HepG2 (cell line): ENCODE measurements around the gene MBL2. TPM values are rescaled to one million over a fixed set of nuclear protein-coding genes. Genes with fewer than 3 reads are reported as not detected.

Source experiments
- DMAP1 ChIP-seq: IDR thresholded peaks from 2 replicates; pipeline ENCODE4 v1.6.1; 2016
- EED ChIP-seq: sonication (generic); formaldehyde crosslinking; IDR thresholded peaks from 2 replicates; pipeline ENCODE4 v1.5.0; 2020; ENCODE audit warnings: mild to moderate bottlenecking, missing genetic modification reagents
- HNF4A ChIP-seq: sonication (generic); formaldehyde crosslinking; IDR thresholded peaks from 2 replicates; pipeline ENCODE4 v1.4.0; 2020; ENCODE audit warnings: missing genetic modification reagents
- KAT2B ChIP-seq: fragments of 150-350 bp; IDR thresholded peaks from 2 replicates; pipeline ENCODE4 v1.6.1; 2014; ENCODE audit warnings: low read depth, low read length, borderline replicate concordance
- NBN ChIP-seq: fragments of 450-650 bp; conservative IDR thresholded peaks from 2 replicates; pipeline ENCODE4 v1.6.1; 2017
- NCOA5 ChIP-seq: sonication (generic); formaldehyde crosslinking; IDR thresholded peaks from 2 replicates; pipeline ENCODE4 v1.4.0; 2020; ENCODE audit warnings: missing genetic modification reagents
- SOX13 ChIP-seq, 3 experiments: fragments of 450-650 bp in 1 of 3; sonication (generic) in 1 of 3; formaldehyde crosslinking in 1 of 3; IDR thresholded peaks in 2 of 3; conservative IDR thresholded peaks in 1 of 3; 2 replicates each; pipeline versions ENCODE4 v1.5.0 to v1.6.1; 2016 to 2020; ENCODE audit warnings: antibody characterized with exemption in 1 of 3, mild to moderate bottlenecking in 1 of 3, missing compliant biosample characterization in 1 of 3, missing genetic modification reagents in 1 of 3, moderate library complexity in 1 of 3
- SOX5 ChIP-seq: IDR thresholded peaks from 2 replicates; pipeline ENCODE4 v1.6.1; 2016; ENCODE audit warnings: borderline replicate concordance
- SP140L ChIP-seq: sonication (generic); formaldehyde crosslinking; IDR thresholded peaks from 2 replicates; pipeline ENCODE4 v1.4.0; 2020; ENCODE audit warnings: missing genetic modification reagents, borderline replicate concordance
- TBP ChIP-seq: sonication (generic); formaldehyde crosslinking; IDR thresholded peaks from 2 replicates; pipeline ENCODE4 v1.5.0; 2020; ENCODE audit warnings: missing genetic modification reagents
- TEAD3 ChIP-seq: optimal IDR thresholded peaks from 2 replicates; pipeline ENCODE3; 2016; ENCODE audit warnings: borderline replicate concordance
- WIZ ChIP-seq: sonication (generic); formaldehyde crosslinking; IDR thresholded peaks from 2 replicates; pipeline ENCODE4 v1.5.1; 2020; ENCODE audit warnings: mild to moderate bottlenecking, missing genetic modification reagents
- XRCC5 ChIP-seq: fragments of 200-400 bp; formaldehyde crosslinking; optimal IDR thresholded peaks from 2 replicates; pipeline ENCODE3; 2017; ENCODE audit warnings: mild to moderate bottlenecking, low read length
- ZBTB2 ChIP-seq: sonication (generic); formaldehyde crosslinking; IDR thresholded peaks from 2 replicates; pipeline ENCODE4 v1.8.0; 2022; ENCODE audit warnings: low read depth, missing genetic modification reagents
- ZBTB33 ChIP-seq: sonication (generic); formaldehyde crosslinking; IDR thresholded peaks from 2 replicates; pipeline ENCODE4 v1.4.0; 2020; ENCODE audit warnings: missing genetic modification reagents
- ZNF253 ChIP-seq: sonication (generic); formaldehyde crosslinking; IDR thresholded peaks from 2 replicates; pipeline ENCODE4 v1.8.0; 2022; ENCODE audit warnings: mild to moderate bottlenecking, missing genetic modification reagents, borderline replicate concordance
- ZNF3 ChIP-seq: IDR thresholded peaks from 2 replicates; pipeline ENCODE4 v1.7.0; 2017; ENCODE audit warnings: inconsistent platforms
- ZNF30 ChIP-seq: sonication (generic); formaldehyde crosslinking; IDR thresholded peaks from 2 replicates; pipeline ENCODE4 v1.5.0; 2020; ENCODE audit warnings: mild to moderate bottlenecking, missing genetic modification reagents
- ZNF530 ChIP-seq: sonication (generic); formaldehyde crosslinking; IDR thresholded peaks from 2 replicates; pipeline ENCODE4 v1.5.0; 2020; ENCODE audit warnings: low read depth, mild to moderate bottlenecking, missing genetic modification reagents
- ZNF713 ChIP-seq: sonication (generic); formaldehyde crosslinking; IDR thresholded peaks from 2 replicates; pipeline ENCODE4 v1.4.0; 2020; ENCODE audit warnings: mild to moderate bottlenecking, missing genetic modification reagents
- ZNF792 ChIP-seq: IDR thresholded peaks from 2 replicates; pipeline ENCODE4 v1.6.1; 2016
- polyA plus RNA-seq, 8 experiments: library from polyadenylated mRNA; depleted of rRNA in 3 of 8; stranded (reverse) in 7 of 8; unstranded in 1 of 8; fragments of >200 nt; fragmentation: Illumina TruSeq in 4 of 8; extraction: Trizol in 4 of 8; gene quantifications; 2 replicates each; pipeline versions ENCODE4 v1.2.1 to v1.2.3, GENCODE V29; 2011 to 2016; ENCODE audit warnings: low read depth in 4 of 8, missing spikeins in 1 of 8, mixed read lengths in 1 of 8; ENCODE audit not compliant: insufficient read depth in 1 of 8
- total RNA-seq, 5 experiments: library from RNA; depleted of rRNA; stranded (reverse); fragments of >200 nt; fragmentation: Illumina TruSeq; extraction: Trizol; gene quantifications; 2 replicates each; pipeline ENCODE4 v1.2.3, GENCODE V29; 2016; ENCODE audit warnings: low read depth in 1 of 5
- TF ChIP-seq, protein P1 (sequence below): sonication (generic); formaldehyde crosslinking; IDR thresholded peaks from 2 replicates; pipeline ENCODE4 v1.8.1; 2023; ENCODE audit warnings: mild to moderate bottlenecking, moderate library complexity, missing genetic modification reagents
- TF ChIP-seq, protein P2 (sequence below): sonication (generic); formaldehyde crosslinking; IDR thresholded peaks from 2 replicates; pipeline ENCODE4 v1.9.0; 2021; ENCODE audit warnings: missing genetic modification reagents, mild to moderate bottlenecking, borderline replicate concordance
- TF ChIP-seq, protein P3 (sequence below): fragments of 450-650 bp; IDR thresholded peaks from 2 replicates; pipeline ENCODE4 v1.6.1; 2016

Gene MBL2
- total and polyA plus RNA-seq, 2 of the 13 experiments (the other 11 are each of a cell fraction or from before 2014, with no cell fraction given), result 9.6 to 16.2 TPM

DNA sequence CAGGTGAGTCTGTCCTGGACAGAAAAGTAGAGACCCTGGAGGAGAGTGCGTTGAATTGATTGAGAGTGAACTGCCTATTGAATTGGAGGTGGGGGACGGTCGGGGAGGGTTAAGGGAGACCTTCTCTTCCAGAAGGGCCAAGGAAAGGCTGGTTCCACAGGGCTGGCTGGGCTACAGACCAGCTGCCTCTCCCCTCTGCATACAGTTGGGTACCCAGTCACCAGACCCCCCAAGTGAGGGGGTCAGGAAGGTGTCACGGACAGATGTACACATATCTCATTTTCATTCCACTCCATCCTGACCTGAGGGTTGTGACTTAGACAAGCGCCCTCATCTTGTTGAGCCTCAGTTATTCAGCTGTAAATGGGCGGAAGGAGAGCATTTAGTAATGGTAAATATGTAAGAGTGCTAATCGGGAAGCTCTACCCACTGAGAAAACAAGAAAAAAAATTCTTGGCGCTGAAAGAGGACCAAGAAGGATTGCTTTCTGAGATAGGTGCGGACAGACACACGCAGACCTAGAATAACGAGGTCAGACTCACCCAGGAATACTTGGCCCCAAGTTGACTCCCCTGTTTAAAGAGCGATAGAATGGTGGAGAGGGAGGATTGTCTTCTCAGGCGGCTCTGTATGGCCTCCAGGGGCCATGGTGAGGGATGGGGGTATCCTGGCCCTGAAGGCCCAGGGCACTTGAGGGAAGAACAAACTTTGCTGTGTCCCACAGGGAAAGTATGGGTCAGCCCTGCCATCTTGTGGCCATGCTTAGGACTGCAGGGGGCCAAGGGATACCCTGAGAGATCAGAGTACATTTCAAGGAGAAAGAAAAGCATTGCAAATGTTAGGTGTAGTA lies 7.2 kb upstream of the MBL2 start (continued):
- no peak for TF ChIP-seq ZNF3
- TF ChIP-seq, protein P1, sequence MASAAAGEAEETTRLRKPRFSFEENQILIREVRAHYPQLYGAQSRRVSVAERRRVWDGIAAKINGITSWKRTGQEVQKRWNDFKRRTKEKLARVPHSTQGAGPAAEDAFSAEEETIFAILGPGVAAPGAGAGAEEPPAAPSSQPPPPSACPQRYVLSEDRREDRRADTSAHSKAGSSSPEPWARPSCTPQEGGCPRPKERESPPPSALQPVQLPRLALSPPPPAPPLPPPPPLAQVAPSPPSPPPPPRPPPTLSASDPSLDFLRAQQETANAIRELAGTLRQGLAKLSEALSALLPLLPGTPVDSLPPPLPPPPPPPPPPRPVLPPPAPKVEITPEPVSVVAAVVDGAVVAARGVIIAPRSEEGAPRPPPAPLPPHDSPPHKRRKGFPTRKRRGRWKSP (CRISPR knock-in tag), result 0 out of 2 replicates have a peak, but pooled peaks have one; percentile 28
- peak; percentile 67 for TF ChIP-seq XRCC5
- TF ChIP-seq EED, result no peak
- no peak for TF ChIP-seq NBN
- TF ChIP-seq HNF4A, result peak; percentile 73
- TF ChIP-seq SOX5 (CRISPR knock-in tag), result no peak
- no peak for TF ChIP-seq ZBTB33 (CRISPR knock-in tag)
- TF ChIP-seq, protein P2, sequence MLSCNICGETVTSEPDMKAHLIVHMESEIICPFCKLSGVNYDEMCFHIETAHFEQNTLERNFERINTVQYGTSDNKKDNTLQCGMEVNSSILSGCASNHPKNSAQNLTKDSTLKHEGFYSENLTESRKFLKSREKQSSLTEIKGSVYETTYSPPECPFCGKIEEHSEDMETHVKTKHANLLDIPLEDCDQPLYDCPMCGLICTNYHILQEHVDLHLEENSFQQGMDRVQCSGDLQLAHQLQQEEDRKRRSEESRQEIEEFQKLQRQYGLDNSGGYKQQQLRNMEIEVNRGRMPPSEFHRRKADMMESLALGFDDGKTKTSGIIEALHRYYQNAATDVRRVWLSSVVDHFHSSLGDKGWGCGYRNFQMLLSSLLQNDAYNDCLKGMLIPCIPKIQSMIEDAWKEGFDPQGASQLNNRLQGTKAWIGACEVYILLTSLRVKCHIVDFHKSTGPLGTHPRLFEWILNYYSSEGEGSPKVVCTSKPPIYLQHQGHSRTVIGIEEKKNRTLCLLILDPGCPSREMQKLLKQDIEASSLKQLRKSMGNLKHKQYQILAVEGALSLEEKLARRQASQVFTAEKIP (CRISPR knock-in tag), result no peak
- no peak for TF ChIP-seq DMAP1 (CRISPR knock-in tag)
- TF ChIP-seq ZNF792 (CRISPR knock-in tag), result no peak
- no peak for TF ChIP-seq SP140L (CRISPR knock-in tag)
- TF ChIP-seq ZNF30 (CRISPR knock-in tag), result no peak
- no peak for TF ChIP-seq ZNF713
- TF ChIP-seq SOX13 (IDR thresholded peaks at IDR 0.05), result no peak
- no peak for TF ChIP-seq SOX13 (CRISPR knock-in tag; conservative IDR thresholded peaks at IDR 0.05 in 1 of 2, IDR thresholded peaks at IDR 0.05 in 1 of 2)
- TF ChIP-seq NCOA5 (CRISPR knock-in tag), result no peak
- no peak for TF ChIP-seq WIZ (CRISPR knock-in tag)
- no peak for TF ChIP-seq TBP (CRISPR knock-in tag)
- peak; percentile 53 for TF ChIP-seq TEAD3 (CRISPR knock-in tag)
- TF ChIP-seq, protein P3, sequence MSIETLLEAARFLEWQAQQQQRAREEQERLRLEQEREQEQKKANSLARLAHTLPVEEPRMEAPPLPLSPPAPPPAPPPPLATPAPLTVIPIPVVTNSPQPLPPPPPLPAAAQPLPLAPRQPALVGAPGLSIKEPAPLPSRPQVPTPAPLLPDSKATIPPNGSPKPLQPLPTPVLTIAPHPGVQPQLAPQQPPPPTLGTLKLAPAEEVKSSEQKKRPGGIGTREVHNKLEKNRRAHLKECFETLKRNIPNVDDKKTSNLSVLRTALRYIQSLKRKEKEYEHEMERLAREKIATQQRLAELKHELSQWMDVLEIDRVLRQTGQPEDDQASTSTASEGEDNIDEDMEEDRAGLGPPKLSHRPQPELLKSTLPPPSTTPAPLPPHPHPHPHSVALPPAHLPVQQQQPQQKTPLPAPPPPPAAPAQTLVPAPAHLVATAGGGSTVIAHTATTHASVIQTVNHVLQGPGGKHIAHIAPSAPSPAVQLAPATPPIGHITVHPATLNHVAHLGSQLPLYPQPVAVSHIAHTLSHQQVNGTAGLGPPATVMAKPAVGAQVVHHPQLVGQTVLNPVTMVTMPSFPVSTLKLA, result no peak
- TF ChIP-seq ZNF530 (CRISPR knock-in tag), result no peak
- no peak for TF ChIP-seq ZNF253 (CRISPR knock-in tag)
- no peak for TF ChIP-seq KAT2B
- TF ChIP-seq ZBTB2 (CRISPR knock-in tag), result no peak
